T-helper 2 cell treated with Interferon-gamma antibody and Interleukin-4, amounts not matched to agents 100 ng/mL and 5 ng/mL, for 36 hours (primary cell): ENCODE results near the gene BRD7. TPM values are rescaled to one million over a fixed set of nuclear protein-coding genes. Genes with fewer than 3 reads are reported as not detected.

Experiments
- intact Hi-C: fragments of 100-400 bp; cut with micrococcal nuclease; formaldehyde crosslinking; loops from one replicate; pipeline ENCODE4 v1.15.1; 2023
- total RNA-seq: library from RNA; stranded (reverse); gene quantifications from 2 replicates; pipeline ENCODE4 v1.2.3, GENCODE V29; 2022

Gene BRD7
- total RNA-seq, 1 donor from 2014 or later = 73.6 TPM

- intact Hi-C loops = loop anchor here (10.0 kb wide), 1 partner anchor 300 kb away; the partner anchor contains the start of gene CNEP1R1
These were observed 44.4 kb downstream of the BRD7 start for GRCh38 chr16:50324345-50324744.

- intact Hi-C loops = loop anchor here (10.0 kb wide), 1 partner anchor 299 kb away; the partner anchor contains the start of gene CNEP1R1
These were observed 45.3 kb downstream of the BRD7 start for GRCh38 chr16:50323335-50324011.

DNA sequence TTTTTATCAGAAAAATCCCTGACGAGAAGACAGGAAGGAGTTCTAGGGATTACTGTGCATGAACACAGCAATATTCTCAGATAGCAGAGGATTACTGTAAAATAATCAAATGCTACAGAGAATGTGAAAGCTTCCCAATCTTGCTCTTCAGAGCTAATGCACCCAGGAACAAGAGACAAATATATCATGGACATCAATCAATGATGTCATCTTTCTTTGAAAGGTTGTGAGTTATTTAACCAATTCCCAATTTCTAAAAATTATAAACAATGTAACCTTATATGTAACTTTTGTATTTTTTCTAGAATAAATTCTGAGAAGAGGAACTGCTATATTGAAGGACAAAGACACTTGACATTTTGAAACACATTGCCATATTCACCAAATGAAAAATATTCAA, 46.5 kb downstream of the BRD7 start:
- intact Hi-C loops = loop anchor here (10.0 kb wide), 1 partner anchor 298 kb away; the partner anchor contains the start of gene CNEP1R1

DNA sequence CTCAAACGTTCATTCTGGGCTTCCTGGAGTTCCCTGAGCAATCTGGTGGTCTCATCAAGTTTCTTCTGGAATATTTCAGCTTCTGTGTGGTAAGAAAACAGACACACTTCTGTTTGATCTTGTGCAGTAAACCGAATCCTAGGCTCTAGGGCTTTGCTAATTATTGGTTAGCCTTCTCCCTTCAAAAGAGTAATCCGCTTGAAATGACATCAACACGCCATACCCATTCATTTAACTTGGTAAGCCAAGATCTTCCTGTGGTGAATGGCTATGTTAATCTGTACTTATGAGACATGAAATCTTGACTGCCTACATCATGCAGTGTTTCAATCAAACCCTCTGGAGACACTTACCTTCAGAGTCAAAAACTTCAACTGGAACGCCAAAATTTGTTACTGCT, 48.5 kb downstream of the BRD7 start:
- intact Hi-C loops = loop anchor here (10.0 kb wide), 1 partner anchor 296 kb away; the partner anchor contains the start of gene CNEP1R1

DNA sequence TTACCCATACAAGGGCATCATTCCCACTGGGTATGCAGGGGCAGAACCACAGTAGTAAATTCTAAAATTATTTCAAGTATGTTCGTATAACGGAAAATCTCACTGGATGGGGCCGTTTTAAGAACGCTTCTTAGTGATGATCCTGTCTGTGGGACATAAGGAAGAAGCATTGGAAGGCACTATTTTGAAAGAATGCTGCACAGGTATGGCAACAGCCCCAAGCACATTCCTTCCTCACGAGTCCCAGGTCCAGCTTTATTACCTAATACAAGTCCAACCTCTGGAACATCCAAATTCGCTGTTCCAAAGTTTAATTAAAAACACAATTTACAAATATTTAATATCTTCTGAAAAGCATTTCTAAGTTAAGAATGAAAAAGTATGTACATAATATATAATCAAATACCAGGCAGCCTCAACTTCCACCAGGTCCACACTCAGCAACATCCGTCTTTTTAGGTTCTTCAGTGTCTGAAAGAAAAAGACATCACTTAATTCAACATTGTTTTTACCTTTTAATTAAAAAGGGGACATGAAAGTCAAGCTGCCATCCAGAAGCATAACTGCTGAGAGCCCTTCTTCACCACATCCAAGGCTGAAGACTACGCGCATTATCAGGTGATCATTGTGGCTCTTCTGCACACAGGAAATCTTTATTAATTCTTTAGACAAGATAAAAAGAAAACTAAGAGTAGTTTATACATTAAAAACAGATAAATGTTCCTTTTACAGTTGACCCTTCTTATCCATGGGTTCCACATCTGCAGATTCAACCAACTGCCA, 49.8 kb downstream of the BRD7 start:
- intact Hi-C loops = no loop called here

- intact Hi-C loops = no loop called here
These were observed 51.7 kb downstream of the BRD7 start for GRCh38 chr16:50316848-50317630.

DNA sequence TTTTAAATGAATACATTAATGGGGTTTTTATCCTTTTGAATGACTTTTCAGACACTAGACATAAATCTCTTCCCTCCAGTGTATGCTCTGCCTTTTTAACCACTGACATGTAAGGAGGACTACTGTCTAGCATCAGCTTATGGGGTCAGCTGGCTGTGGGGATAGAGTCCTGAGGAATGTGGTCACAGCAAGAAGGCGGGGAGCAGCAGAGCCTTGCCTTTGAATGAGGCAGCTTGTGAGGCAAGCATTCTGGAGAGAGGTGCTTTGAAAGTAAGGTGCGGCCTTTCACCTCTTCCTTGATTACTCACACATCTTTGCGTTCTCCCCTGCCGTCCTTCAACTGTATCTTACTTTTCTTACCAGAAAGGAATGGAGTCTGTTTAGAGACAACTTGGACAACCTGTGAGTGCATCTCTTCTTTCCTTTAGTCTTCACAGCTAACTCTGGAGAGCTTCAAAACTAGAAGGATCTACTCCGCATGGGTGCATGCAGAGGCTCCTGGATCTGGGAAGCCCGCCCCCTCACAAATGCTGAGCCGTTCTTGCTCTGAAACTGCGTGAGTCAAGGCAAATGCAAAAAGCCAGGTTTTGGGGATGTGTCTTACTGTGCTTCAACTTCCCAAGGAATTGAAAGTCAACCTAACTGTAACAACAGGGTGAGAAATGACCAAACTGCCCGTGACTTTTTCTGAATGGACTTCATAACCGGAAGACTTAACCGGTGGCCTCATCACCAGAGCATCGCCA, 52.5 kb downstream of the BRD7 start:
- intact Hi-C loops = no loop called here

DNA sequence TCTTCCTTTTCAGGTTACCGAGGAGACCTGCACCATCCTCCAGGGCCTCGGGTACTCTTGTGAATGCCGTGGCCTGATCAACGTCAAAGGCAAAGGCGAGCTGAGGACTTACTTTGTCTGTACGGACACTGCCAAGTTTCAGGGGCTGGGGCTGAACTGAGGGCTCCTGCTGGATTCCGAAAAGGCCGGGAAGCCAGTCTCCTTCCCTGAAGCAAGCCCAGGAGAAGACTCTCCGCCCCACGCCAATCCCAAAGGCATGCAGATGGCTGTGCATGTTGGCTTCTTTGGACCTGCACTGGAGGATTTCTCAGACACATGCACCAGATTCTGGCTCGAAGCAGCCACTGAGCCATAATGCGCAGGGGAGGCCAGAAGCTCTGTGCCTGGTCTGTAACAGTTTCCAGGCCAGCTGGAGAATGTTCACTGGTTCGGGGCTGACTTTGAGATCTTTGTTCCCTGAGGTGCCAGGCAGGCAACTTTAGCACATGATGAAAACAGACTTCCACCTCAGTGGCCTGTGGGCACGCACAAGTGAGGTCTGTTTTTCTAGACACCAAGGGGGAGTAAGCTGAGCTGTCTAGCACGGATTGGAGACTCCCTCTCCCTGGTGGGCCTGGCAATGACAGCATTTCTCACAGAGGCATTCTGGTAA, 53.3 kb downstream of the BRD7 start:
- intact Hi-C loops = no loop called here

DNA sequence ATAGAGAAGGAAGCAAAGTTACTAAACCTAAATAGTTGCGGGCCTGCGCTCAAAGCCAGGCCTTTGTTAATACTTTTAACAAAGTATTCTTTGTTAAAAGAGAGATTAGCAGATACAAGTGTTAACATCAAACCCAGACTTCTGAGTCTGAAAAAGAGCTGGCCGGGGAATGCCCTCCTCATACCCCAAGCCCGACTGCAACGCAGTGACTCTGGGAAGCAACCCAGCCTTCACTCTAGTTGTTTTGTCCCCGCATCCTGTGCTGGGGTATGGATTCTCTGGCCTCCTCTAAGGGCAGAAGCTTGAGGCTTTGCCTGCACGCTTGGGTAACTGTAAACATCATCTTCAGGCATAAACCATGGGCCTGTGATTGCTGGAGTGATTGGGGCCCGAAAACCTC, 54.1 kb downstream of the BRD7 start:
- intact Hi-C loops = loop anchor here (5.0 kb wide), 1 partner anchor 47 kb away; the partner anchor contains the start of gene ADCY7

DNA sequence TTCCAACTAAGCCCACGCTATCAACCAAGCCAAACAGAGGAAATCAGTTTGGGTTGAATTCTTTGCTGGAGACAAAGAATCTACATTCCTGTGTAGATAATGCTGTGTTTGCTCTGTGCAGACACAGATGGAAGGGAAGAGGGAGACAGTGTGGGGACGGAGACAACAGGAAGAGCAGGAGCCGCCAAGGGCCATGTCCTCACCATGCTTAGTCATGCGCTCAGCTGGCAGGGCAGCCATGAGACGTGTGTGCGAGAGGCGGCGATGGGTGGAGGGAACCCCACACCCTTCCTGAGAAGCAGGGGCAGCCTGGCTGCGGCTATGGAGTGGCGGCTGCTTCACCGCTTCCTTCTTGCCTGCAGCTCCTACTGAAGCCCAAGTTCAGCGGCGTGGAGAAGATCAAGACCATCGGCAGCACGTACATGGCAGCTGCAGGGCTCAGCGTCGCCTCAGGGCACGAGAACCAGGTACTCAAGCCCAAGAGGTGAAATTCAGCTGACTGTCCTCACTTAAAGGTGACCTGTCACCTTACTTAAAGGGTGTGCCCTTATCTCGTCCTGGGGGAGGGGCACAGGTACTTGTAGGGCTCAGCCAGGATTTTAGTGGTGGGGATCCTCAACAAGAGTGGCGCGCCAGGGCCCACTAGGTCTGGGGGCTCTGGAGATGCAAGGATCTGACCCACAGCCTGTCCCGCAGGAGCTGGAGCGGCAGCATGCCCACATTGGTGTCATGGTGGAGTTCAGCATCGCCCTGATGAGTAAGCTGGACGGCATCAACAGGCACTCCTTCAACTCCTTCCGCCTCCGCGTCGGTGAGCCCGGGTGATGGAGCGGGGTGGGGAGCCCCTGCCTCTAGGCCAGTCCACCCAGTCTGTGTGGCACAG, 55.0 kb downstream of the BRD7 start:
- intact Hi-C loops = loop anchor here (5.0 kb wide), 1 partner anchor 47 kb away; the partner anchor contains the start of gene ADCY7

- intact Hi-C loops = loop anchor here (5.0 kb wide), 1 partner anchor 45 kb away; the partner anchor contains the start of gene ADCY7
These were observed 56.8 kb downstream of the BRD7 start for GRCh38 chr16:50311891-50312501.

- intact Hi-C loops = loop anchor here (5.0 kb wide), 1 partner anchor 44 kb away; the partner anchor contains the start of gene ADCY7
These were observed 57.7 kb downstream of the BRD7 start for GRCh38 chr16:50311134-50311528.

GRCh38 chr16:50310308-50311133, 58.3 kb downstream of the BRD7 start:
- intact Hi-C loops = loop anchor here (5.0 kb wide), 1 partner anchor 43 kb away; the partner anchor contains the start of gene ADCY7

GRCh38 chr16:50309527-50310307, 59.1 kb downstream of the BRD7 start:
- intact Hi-C loops = loop anchor here (5.0 kb wide), 1 partner anchor 42 kb away; the partner anchor contains the start of gene ADCY7

GRCh38 chr16:50309156-50309526, 59.6 kb downstream of the BRD7 start:
- intact Hi-C loops = no loop called here

GRCh38 chr16:50308237-50308965, 60.4 kb downstream of the BRD7 start:
- intact Hi-C loops = no loop called here
